GM18858 (cell line): ENCODE measurements around the gene STN1.

ENCODE experiments used
- ATAC-seq: cut with Tn5 transposase; IDR thresholded peaks from one replicate; pipeline ENCODE4 v1.9.1; 2021; ENCODE audit not compliant: unreplicated experiment

STN1 gene

GRCh38 chr10:103869336-103869735, 48.6 kb downstream of the STN1 start:
- no peak for ATAC-seq

GRCh38 chr10:103868200-103868599, 49.8 kb downstream of the STN1 start:
- no peak for ATAC-seq

DNA sequence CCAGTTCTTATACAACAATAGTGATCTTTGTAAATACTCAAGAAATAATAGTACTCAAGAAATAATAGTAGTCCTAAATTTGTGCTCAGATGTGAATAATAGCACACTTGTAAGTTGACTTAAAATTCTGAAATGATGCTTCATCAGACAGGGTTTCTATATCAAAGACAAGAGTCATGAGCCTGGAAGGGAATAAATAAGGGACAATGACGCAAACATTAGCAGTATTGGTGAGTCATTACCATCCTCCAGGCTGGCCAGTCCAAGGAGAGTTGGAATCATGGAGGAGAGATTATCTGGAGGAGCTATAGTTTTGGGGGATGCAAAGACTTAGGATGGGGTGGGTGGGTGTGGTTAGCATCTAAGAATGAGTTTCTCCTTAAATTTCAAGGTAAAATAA, 56.5 kb downstream of the STN1 start:
- no peak for ATAC-seq

GRCh38 chr10:103859161-103860086, 58.6 kb downstream of the STN1 start:
- ATAC-seq = no peak

DNA sequence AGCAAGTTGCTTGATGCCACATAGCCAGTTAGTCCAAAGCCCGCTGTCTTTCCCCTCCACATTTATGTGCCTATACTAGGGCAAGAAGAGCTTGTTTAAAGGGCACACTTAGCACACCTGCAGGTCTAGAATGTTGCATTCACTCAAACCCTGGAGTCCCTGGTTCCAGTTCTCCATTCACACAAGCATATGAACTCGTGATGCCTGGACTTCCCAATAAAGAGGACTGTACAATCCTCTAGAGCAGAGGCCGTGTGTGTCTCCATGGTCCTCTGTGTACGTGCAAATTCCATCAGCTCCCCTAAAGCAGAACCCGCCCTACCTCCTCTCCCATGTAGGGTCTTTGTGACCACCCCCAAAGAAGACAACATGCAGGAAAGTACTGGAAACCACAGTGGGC, 59.6 kb downstream of the STN1 start:
- ATAC-seq = no peak

- no peak for ATAC-seq
These were observed 61.2 kb downstream of the STN1 start for GRCh38 chr10:103856797-103857170.

- no peak for ATAC-seq
These were observed 61.9 kb downstream of the STN1 start for GRCh38 chr10:103855852-103856796.

GRCh38 chr10:103855424-103855823, 62.6 kb downstream of the STN1 start, which contains the start of gene SH3PXD2A:
SH3PXD2A (minus strand) TSS chr10:103855576; CDS start chr10:103855266, 310 bp downstream.
- ATAC-seq = no peak

DNA sequence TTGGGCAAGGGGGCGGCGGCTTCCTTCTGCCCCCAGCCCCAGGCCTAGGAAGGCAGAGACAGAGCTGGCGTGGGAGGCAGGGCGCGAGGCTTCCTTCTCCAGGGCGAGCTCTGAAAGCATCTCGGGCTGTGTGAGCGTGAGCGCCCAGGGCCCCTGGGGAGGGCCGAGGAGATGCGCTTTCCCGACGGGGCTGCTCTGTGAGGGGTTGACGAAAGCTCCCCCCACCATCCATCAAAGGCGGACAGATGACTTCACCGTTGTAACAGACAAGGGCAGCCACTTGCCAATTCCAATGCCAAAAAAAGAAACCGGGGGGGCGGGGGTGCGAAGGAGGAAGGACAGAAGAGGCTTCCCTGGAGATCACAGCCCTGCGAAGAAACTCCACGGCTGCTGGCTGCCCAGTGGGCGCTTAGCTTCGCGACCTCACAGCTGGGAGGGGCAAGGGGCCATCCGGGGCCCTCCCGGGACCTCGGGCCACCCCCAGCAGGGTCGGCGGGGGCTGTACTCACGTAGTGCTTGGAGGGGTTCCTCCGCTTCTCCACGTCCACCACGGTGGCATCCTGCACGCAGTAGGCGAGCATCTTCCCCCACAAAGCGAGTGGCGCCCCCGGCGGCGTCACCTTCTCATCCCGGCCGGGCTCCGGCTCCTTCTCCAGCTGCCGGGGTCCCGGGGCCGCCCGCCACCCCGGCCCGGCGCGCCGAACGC, 63.1 kb downstream of the STN1 start:
- no peak for ATAC-seq

DNA sequence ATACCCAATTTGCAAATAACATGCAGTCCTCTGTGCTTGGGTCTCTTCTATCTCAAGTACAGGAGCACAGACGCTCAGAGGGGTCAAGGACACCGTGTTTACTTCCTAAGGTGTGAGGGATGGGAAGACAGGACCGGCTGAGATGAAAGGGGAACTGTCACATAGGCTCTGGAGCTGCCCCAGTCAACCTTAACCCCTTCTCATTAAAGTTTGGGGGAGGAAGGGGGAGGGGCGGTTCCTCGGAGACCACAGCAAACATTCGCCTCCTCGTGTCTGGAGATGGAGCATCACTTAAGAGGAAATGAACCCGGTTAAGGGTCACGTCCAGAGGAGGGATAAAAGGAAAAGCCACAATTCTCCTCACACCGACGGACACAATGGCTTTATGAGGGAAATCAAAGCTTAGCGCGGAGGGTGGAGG, 63.7 kb downstream of the STN1 start:
- no peak for ATAC-seq

GRCh38 chr10:103853428-103854264, 64.3 kb downstream of the STN1 start:
- ATAC-seq = no peak

GRCh38 chr10:103852856-103853255, 65.1 kb downstream of the STN1 start:
- no peak for ATAC-seq

- ATAC-seq = no peak
These were observed 65.7 kb downstream of the STN1 start for GRCh38 chr10:103852189-103852711.

- no peak for ATAC-seq
These were observed 66.7 kb downstream of the STN1 start for GRCh38 chr10:103851261-103851660.

GRCh38 chr10:103850572-103850895, 67.5 kb downstream of the STN1 start:
- ATAC-seq = no peak

DNA sequence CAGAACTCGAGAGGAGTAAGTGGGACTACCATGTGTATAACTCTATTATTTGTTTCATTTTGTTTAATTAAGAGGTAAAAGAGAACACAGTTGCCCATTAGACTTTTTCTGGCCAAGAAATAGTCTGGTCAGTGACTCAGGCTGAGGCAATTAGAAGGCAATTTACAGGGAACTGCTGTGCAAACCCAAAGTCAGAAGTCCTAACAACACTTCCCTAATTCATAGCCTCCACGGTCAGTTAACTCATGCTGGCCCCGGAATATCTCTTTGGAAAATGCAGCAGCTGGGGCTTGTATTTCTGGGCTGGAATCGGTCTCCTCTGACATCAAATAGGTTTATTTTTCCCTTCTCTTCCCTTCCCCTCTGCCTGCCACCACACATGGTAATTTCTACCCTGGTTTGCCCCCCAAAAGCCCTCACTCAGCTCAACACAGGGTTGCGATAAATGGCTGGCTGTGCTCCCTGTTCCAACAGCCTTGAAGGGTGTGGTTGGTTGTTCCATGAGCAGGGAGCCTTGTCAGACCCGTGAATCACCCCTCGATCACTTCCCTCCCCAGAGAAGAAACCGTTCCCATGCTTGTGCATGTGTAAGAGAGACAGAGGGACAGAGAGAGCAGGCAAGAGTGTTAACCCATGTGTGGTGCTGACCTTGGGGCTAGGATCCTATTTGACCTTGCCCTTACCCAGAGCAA, 68.0 kb downstream of the STN1 start:
- no peak for ATAC-seq

- no peak for ATAC-seq
These were observed 68.6 kb downstream of the STN1 start for GRCh38 chr10:103849212-103849877.

DNA sequence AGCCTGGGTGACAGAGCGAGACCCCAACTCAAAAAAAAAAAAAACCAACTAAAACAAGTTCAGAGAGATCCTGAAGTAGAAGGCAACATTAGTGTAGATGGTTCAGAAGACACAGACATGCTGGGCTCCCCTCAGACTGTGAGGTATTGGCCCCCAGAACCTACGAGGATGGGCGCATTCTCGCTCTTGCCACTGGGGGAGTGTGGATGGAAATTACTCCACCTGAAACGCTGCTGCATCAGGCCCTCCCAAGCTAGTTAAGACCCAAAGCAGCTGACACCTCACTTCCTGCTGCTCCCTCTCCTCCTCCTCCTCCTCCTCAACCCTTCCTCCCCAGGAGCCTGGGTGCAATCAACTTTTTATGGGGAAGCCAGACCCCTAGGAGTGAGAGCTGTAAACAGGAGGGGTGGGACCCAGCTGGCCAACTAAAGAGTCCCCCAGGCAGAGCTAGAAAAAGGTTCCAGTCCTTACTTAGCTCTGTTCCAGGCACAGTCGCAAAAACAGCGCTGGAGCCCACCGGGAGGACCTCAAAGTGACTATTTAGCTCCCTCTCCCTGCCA, 70.0 kb downstream of the STN1 start:
- no peak for ATAC-seq

DNA sequence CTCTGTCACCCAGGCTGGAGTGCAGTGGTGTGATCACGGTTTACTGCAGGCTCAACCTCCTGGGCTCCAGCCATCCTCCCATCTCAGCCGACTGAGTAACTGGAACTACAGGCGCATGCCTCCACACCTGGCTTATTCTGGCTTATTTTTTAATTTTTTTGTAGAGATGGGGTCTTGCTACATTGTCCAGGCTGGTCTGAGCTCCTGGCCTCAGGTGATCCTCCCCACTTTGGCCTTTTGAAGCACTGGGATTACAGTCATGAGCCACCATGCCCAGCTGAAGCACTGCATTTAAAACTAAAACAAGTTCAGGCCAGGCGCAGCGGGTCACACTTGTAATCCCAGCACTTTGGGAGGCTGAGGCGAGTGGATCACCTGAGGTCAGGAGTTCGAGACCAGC, 70.6 kb downstream of the STN1 start:
- no peak for ATAC-seq
